Thyroid gland (tissue), 4 donors: ENCODE results near the gene PTGR3.

Source experiments
- POLR2A ChIP-seq, 2 donors: fragments of 450-650 bp; IDR thresholded peaks; one replicate each; pipeline ENCODE4 v1.6.1; 2017; ENCODE audit warnings: antibody characterized with exemption in 2 of 2, mild to moderate bottlenecking in 2 of 2, moderate library complexity in 1 of 2
- TF ChIP-seq, protein P1 (sequence below), 6 experiments: fragments of 200-600 bp in 3 of 6; fragments of 450-650 bp in 3 of 6; sonication (generic) in 3 of 6; IDR thresholded peaks; one replicate each; pipeline ENCODE4 v1.5.1; 2016 to 2019; ENCODE audit warnings: antibody characterized with exemption in 6 of 6, mild to moderate bottlenecking in 2 of 6, inconsistent platforms in 1 of 6, moderate library complexity in 1 of 6

DNA sequence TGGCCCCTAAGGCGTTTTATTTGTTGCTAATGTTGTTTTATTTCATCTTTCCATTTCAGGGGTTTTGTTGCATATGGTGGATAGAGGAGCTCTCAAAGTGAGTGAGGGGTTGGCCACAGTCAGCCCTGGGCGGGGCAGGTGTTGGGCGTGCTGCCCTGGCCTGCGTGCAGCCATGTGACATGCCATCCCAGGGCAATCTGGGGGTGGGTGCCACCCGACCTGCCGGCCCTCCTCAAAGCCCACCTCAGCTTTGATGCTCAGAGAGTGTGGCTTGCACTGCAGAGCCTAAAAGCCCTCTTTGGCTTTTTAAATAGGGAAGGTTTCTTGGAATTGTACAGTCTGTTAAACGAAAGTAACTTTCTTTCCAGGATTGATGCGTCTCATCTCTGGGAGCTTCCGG, 20.0 kb upstream of the PTGR3 start:
- TF ChIP-seq, protein P1, sequence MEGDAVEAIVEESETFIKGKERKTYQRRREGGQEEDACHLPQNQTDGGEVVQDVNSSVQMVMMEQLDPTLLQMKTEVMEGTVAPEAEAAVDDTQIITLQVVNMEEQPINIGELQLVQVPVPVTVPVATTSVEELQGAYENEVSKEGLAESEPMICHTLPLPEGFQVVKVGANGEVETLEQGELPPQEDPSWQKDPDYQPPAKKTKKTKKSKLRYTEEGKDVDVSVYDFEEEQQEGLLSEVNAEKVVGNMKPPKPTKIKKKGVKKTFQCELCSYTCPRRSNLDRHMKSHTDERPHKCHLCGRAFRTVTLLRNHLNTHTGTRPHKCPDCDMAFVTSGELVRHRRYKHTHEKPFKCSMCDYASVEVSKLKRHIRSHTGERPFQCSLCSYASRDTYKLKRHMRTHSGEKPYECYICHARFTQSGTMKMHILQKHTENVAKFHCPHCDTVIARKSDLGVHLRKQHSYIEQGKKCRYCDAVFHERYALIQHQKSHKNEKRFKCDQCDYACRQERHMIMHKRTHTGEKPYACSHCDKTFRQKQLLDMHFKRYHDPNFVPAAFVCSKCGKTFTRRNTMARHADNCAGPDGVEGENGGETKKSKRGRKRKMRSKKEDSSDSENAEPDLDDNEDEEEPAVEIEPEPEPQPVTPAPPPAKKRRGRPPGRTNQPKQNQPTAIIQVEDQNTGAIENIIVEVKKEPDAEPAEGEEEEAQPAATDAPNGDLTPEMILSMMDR (IDR thresholded peaks at IDR 0.05): no peak
- TF ChIP-seq POLR2A (IDR thresholded peaks at IDR 0.05): no peak
